GM21737 (cell line): ENCODE measurements around the gene ARRDC1.

Experiments used
- ATAC-seq: cut with Tn5 transposase; IDR thresholded peaks from one replicate; pipeline ENCODE4 v1.9.1; 2021; ENCODE audit warnings: mild to moderate bottlenecking, moderate library complexity; ENCODE audit not compliant: unreplicated experiment

Gene ARRDC1

GRCh38 chr9:137638680-137639079, 33.2 kb downstream of the ARRDC1 start:
- no peak for ATAC-seq

- ATAC-seq: peak; percentile 68
Measured at GRCh38 chr9:137639303-137640051, 34.0 kb downstream of the ARRDC1 start.

GRCh38 chr9:137640862-137641261, 35.4 kb downstream of the ARRDC1 start:
- ATAC-seq: no peak

GRCh38 chr9:137642118-137642601, 36.7 kb downstream of the ARRDC1 start:
- ATAC-seq: no peak

- no peak for ATAC-seq
Measured at GRCh38 chr9:137642892-137643291, 37.4 kb downstream of the ARRDC1 start.

GRCh38 chr9:137643921-137644320, 38.4 kb downstream of the ARRDC1 start:
- ATAC-seq: no peak

GRCh38 chr9:137645211-137645610, 39.7 kb downstream of the ARRDC1 start:
- ATAC-seq: no peak

GRCh38 chr9:137646341-137646740, 40.9 kb downstream of the ARRDC1 start:
- ATAC-seq: no peak

GRCh38 chr9:137647096-137647714, 41.7 kb downstream of the ARRDC1 start:
- ATAC-seq: no peak

GRCh38 chr9:137648396-137648795, 42.9 kb downstream of the ARRDC1 start:
- no peak for ATAC-seq

GRCh38 chr9:137649553-137649952, 44.1 kb downstream of the ARRDC1 start:
- no peak for ATAC-seq

- no peak for ATAC-seq
Measured at GRCh38 chr9:137650259-137650658, 44.8 kb downstream of the ARRDC1 start.

- no peak for ATAC-seq
Measured at GRCh38 chr9:137650779-137651178, 45.3 kb downstream of the ARRDC1 start.

GRCh38 chr9:137656416-137656815, 50.9 kb downstream of the ARRDC1 start:
- ATAC-seq: no peak

GRCh38 chr9:137657606-137658005, 52.1 kb downstream of the ARRDC1 start:
- ATAC-seq: no peak

GRCh38 chr9:137658781-137659180, 53.3 kb downstream of the ARRDC1 start:
- ATAC-seq: no peak

- ATAC-seq: no peak
Measured at GRCh38 chr9:137660144-137660543, 54.7 kb downstream of the ARRDC1 start.

- no peak for ATAC-seq
Measured at GRCh38 chr9:137663584-137663983, 58.1 kb downstream of the ARRDC1 start.

- no peak for ATAC-seq
Measured at GRCh38 chr9:137664676-137665075, 59.2 kb downstream of the ARRDC1 start.
